Spleen (tissue), 11 donors: Measurements from ENCODE around the gene SYNDIG1. TPM values are rescaled to one million over a fixed set of nuclear protein-coding genes. Genes with fewer than 3 reads are reported as not detected.

ENCODE experiments used
- DNase-seq: peaks from one replicate; pipeline ENCODE4 v3.0.0-alpha.2; 2020
- H3K27ac ChIP-seq, 8 donors: fragments of 200-600 bp; sonication (generic) in 7 of 8; 1 replicate in 4 of 8; 2 replicates in 4 of 8; pipeline versions ENCODE4 v1.5.0 to v1.8.0; 2016 to 2021; ENCODE audit warnings: inconsistent platforms in 4 of 8, mild to moderate bottlenecking in 4 of 8, moderate library complexity in 1 of 8
- H3K27me3 ChIP-seq, 7 donors: fragments of 200-600 bp; sonication (generic) in 6 of 7; replicated peaks in 1 of 7; 1 replicate in 4 of 7; 2 replicates in 3 of 7; pipeline versions ENCODE4 v1.5.0 to v1.8.0; 2016 to 2021; ENCODE audit warnings: inconsistent platforms in 3 of 7, mild to moderate bottlenecking in 1 of 7
- H3K36me3 ChIP-seq, 6 donors: fragments of 200-600 bp; sonication (generic) in 5 of 6; 1 replicate in 4 of 6; 2 replicates in 2 of 6; pipeline versions ENCODE4 v1.5.0 to v1.8.0; 2016 to 2021; ENCODE audit warnings: inconsistent platforms in 2 of 6
- H3K4me1 ChIP-seq, 6 donors: fragments of 200-600 bp; sonication (generic) in 5 of 6; 1 replicate in 3 of 6; 2 replicates in 3 of 6; pipeline versions ENCODE4 v1.5.0 to v1.8.0; 2016 to 2021; ENCODE audit warnings: inconsistent platforms in 3 of 6
- H3K4me3 ChIP-seq, 8 donors: fragments of 200-600 bp; sonication (generic) in 7 of 8; 1 replicate in 4 of 8; 2 replicates in 4 of 8; pipeline versions ENCODE4 v1.5.0 to v1.8.0; 2016 to 2021; ENCODE audit warnings: inconsistent platforms in 4 of 8, mild to moderate bottlenecking in 4 of 8, moderate library complexity in 2 of 8
- H3K9me3 ChIP-seq, 8 donors: fragments of 200-600 bp; sonication (generic) in 7 of 8; 1 replicate in 4 of 8; 2 replicates in 4 of 8; pipeline versions ENCODE4 v1.5.0 to v1.8.0; 2016 to 2021; ENCODE audit warnings: inconsistent platforms in 4 of 8
- POLR2A ChIP-seq, 3 donors: fragments of 450-650 bp; IDR thresholded peaks; one replicate each; pipeline ENCODE4 v1.5.1; 2017; ENCODE audit warnings: antibody characterized with exemption in 3 of 3, mild to moderate bottlenecking in 1 of 3
- POLR2AphosphoS5 ChIP-seq, 3 donors: sonication (generic); formaldehyde crosslinking; IDR thresholded peaks; one replicate each; pipeline ENCODE4 v1.5.1; 2017; ENCODE audit warnings: antibody characterized with exemption in 3 of 3
- whole genome bisulfite sequencing, 5 donors: extraction: QIAGEN DNeasy Blood & Tissue Kit in 3 of 5; methylation state at CpG; one replicate each; pipeline versions ENCODE4 v1.1.5 to v1.1.7; 2013 to 2018; 5-methylcytosine and 5-hydroxymethylcytosine counted together
- intact Hi-C: fragments of 100-400 bp; cut with DNase I; formaldehyde crosslinking; loops from one replicate; pipeline ENCODE4 v1.15.0; 2023; ENCODE audit warnings: low total_unique reads
- polyA plus RNA-seq, 3 donors: library from polyadenylated mRNA; stranded (reverse); fragments of 200-250 nt; gene quantifications; one replicate each; pipeline ENCODE4 v1.2.1, GENCODE V29; 2013
- total RNA-seq, 7 donors: library from RNA; depleted of rRNA in 3 of 7; stranded (reverse); fragments of >200 nt in 3 of 7; fragmentation: NEBNext Ultra II Directional in 4 of 7; extraction: Animal tissue kit (Norgen Biotek cat#: 25700) in 4 of 7; gene quantifications; one replicate each; pipeline versions ENCODE4 v1.1.0 to v1.2.1, GENCODE V29; 2016 to 2021
- TF ChIP-seq, protein P1 (sequence below), 11 experiments: fragments of 200-600 bp in 7 of 11; fragments of 450-650 bp in 4 of 11; sonication (generic) in 4 of 11; IDR thresholded peaks in 8 of 11; conservative IDR thresholded peaks in 3 of 11; 1 replicate in 7 of 11; 2 replicates in 4 of 11; pipeline versions ENCODE4 v1.4.0 to v1.8.0; 2016 to 2021; ENCODE audit warnings: antibody characterized with exemption in 11 of 11, inconsistent platforms in 4 of 11, mild to moderate bottlenecking in 1 of 11
- donor health status: healthy with polysubstance abuse.
- donor health status: DM: no; HTN: no; CAD: no; lungs with moderate emphysema.
- donor health status: DM: no; HTN: no; CAD: no.
- donor health status: Bipolar disorder and iron deficiency.
- donor health status: healthy.
- donor health status: DM: no; HTN: no; CAD: no.
- donor health status: DM: yes; HTN: yes; CAD: no.

Gene SYNDIG1
- total and polyA plus RNA-seq, 10 donors = 0.70 to 3.5 (median 1.3) TPM

DNA sequence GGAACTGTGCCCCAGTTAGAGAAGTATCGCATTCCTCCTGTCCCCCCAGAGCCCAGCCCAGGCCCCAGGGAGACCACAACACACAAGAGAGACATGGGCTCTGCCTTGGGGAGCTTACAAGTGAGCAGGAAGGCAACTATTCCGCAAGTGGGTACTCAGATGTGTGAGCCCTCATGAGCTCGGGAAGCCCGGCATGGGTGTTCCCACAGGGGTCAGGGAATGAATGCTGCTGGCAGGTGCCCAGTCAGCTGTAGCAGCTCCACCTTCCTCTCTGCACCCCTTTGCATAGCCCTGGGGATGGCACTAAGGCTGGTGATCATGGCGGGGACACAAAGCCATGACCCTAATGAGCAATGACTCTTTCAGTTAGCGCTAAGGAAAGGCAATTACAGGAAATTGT lies 194.1 kb downstream of the SYNDIG1 start:
- Histone ChIP-seq H3K4me1 (no peaks in the 10 kb centered on the region), H3K27me3 (peaks cover 0 to 5% (median 0%) of the 10 kb centered on the region in 7 donors), H3K27ac (no peak overlapping the region), H3K4me3 (no peak overlapping the region), H3K36me3 (no peaks in the 10 kb centered on the region), H3K9me3 (no peaks in the 10 kb centered on the region)
- intact Hi-C loops = no loop called here
- TF ChIP-seq POLR2AphosphoS5 (IDR thresholded peaks at IDR 0.05) (no peak), POLR2A (IDR thresholded peaks at IDR 0.05) (no peak)
- TF ChIP-seq, protein P1, sequence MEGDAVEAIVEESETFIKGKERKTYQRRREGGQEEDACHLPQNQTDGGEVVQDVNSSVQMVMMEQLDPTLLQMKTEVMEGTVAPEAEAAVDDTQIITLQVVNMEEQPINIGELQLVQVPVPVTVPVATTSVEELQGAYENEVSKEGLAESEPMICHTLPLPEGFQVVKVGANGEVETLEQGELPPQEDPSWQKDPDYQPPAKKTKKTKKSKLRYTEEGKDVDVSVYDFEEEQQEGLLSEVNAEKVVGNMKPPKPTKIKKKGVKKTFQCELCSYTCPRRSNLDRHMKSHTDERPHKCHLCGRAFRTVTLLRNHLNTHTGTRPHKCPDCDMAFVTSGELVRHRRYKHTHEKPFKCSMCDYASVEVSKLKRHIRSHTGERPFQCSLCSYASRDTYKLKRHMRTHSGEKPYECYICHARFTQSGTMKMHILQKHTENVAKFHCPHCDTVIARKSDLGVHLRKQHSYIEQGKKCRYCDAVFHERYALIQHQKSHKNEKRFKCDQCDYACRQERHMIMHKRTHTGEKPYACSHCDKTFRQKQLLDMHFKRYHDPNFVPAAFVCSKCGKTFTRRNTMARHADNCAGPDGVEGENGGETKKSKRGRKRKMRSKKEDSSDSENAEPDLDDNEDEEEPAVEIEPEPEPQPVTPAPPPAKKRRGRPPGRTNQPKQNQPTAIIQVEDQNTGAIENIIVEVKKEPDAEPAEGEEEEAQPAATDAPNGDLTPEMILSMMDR (IDR thresholded peaks at IDR 0.05 in 8 of 11, conservative IDR thresholded peaks at IDR 0.05 in 3 of 11) = no peak
- 90 to 96% (median 92%) methylated on average over 3 to 6 of the region's 6 CpGs for WGBS, 5 donors
- peak; percentile 58 for DNase-seq

DNA sequence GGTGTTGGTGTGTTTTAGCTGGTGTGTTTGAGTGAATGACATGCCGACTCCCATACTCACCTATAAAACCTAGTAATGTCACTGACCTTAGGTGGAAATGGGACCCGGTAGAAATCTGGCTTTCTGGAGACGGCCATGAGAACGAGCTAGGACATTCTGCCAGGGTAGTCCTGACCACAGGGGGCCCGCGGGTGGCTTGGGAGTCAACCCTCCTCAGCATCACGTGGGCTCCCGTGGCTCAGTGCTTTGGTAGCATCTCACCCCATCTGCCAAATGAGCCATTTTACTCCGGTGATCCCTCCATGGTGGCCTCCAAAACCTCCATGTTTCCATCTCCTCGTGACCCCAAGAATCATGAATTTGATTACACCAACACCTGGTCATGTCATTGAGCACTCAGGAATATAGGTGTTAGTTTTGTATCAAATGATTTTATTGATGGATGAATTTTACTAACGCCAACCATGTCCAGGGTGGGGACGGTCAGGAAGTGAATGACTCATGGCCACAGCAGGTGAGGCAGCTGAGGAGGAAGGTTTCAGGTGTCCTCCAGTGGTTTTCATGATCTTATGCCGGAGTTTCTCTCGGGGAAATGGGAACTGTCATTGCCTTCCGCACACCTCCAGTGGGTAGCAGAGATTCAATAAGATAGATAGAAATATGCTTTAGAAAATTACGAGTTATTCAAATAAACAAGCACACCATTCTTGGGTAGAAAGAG lies 195.0 kb downstream of the SYNDIG1 start:
- no peak for DNase-seq
- Histone ChIP-seq H3K9me3 (no peaks in the 10 kb centered on the region), H3K4me1 (no peaks in the 10 kb centered on the region), H3K4me3 (no peak overlapping the region), H3K36me3 (no peaks in the 10 kb centered on the region), H3K27me3 (peaks cover 0 to 4% (median 0%) of the 10 kb centered on the region in 7 donors), H3K27ac (no peak overlapping the region)
- intact Hi-C loops = no loop called here
- TF ChIP-seq POLR2A (IDR thresholded peaks at IDR 0.05) (no peak), POLR2AphosphoS5 (IDR thresholded peaks at IDR 0.05) (no peak)
- TF ChIP-seq, protein P1 (IDR thresholded peaks at IDR 0.05 in 8 of 11, conservative IDR thresholded peaks at IDR 0.05 in 3 of 11) = no peak
- 83 to 93% (median 91%) methylated on average over 16 of the region's 16 CpGs for WGBS, 5 donors

DNA sequence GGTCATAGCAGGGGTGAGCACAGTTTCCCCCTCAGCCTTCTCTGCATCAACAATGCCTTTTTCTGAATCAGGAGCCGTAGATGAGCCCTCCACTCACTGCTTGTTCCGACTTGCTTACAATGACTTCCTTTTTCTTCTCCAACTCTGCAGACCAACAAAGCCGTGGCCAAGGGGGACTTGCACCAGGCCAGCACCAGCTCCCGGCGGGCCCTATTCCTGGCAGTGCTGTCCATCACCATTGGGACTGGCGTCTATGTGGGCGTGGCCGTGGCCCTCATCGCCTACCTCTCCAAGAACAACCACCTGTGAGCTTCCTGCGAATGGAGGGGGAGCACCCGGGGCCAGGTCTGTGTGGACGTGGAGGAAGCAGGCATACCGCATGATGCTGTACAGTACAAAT lies 195.8 kb downstream of the SYNDIG1 start:
- peak; percentile 47 for DNase-seq
- intact Hi-C loops = no loop called here
- 74 to 86% (median 77%) methylated on average over 9 to 13 of the region's 13 CpGs for WGBS, 5 donors
- Histone ChIP-seq H3K4me1 (no peaks in the 10 kb centered on the region), H3K4me3 (no peak overlapping the region), H3K27ac (no peak overlapping the region), H3K9me3 (no peaks in the 10 kb centered on the region), H3K27me3 (peaks cover 0 to 3% (median 0%) of the 10 kb centered on the region in 7 donors), H3K36me3 (no peaks in the 10 kb centered on the region)
- no peak for TF ChIP-seq POLR2AphosphoS5 (IDR thresholded peaks at IDR 0.05)
- TF ChIP-seq, protein P1 (IDR thresholded peaks at IDR 0.05 in 8 of 11, conservative IDR thresholded peaks at IDR 0.05 in 3 of 11) = no peak
- no peak for TF ChIP-seq POLR2A (IDR thresholded peaks at IDR 0.05)

DNA sequence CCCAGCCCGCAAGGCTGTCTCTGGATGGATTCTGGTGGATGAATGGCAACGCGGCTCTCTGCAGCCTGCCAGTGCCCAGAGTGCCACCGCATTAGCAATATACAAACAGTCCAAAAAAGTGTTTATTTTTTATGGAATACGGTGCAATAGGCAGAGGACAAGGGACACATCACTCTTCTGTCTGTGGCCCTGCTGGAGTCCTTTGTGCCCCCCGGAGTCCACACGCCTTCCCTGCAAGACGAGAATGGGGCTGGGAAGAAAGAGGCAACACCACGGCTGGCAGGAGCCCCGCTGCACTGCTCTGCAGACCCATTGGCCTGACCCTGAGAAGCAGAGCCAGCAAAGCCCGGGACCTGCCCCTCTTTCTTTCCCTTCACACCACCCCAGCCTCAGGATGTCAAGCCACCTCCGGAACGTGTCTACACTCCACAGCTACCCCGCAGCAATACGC lies 196.3 kb downstream of the SYNDIG1 start:
- Histone ChIP-seq H3K27ac (no peak overlapping the region), H3K4me3 (no peak overlapping the region), H3K9me3 (no peaks in the 10 kb centered on the region), H3K27me3 (no peaks in the 10 kb centered on the region), H3K36me3 (no peaks in the 10 kb centered on the region), H3K4me1 (no peaks in the 10 kb centered on the region)
- no peak for TF ChIP-seq POLR2A (IDR thresholded peaks at IDR 0.05)
- TF ChIP-seq POLR2AphosphoS5 (IDR thresholded peaks at IDR 0.05) = no peak
- TF ChIP-seq, protein P1 (IDR thresholded peaks at IDR 0.05 in 8 of 11, conservative IDR thresholded peaks at IDR 0.05 in 3 of 11) = no peak
- WGBS, 5 donors = 87 to 93% (median 92%) methylated on average over 15 of the region's 15 CpGs
- DNase-seq = peak; percentile 59
- intact Hi-C loops = no loop called here
